ENCODE data around the gene FBXL5. TPM values are rescaled to one million over a fixed set of nuclear protein-coding genes. Genes with fewer than 3 reads are reported as not detected.
A peak's percentile ranks its signal among the peaks of the same experiment; 100 is the strongest.

Gene FBXL5
- total and polyA plus RNA-seq, 9 of the 15 experiments (the other 6 are each of a cell fraction or from before 2014, with no cell fraction given) = 6.0 to 35.2 (median 22.1) TPM

DNA sequence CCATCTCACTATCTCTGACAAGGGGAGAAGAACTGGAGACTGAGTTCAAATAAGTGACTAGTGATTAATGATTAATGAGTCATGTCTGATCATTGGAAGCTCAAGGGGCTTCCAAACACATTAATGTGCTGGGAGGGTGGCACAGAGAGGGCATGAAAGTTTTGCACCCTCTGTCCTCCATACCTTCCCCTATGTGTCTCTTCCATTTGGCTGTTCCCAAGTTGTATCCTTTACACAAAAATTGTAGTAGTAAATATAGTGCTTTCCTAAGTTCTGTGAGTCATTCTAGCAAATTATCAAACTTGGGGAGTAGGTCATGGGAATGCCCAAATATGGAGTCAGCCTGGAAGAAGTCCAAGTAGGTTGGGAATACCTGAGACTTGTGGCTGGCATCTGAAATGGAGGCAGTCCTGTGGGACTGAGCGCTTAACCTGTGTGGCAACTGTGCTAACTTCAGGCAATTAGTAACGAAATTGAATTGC, 22.4 kb upstream of the FBXL5 start (continued):
- no peak for TF ChIP-seq KLF6 (CRISPR knock-in tag; IDR thresholded peaks at IDR 0.05; ENCODE audit: borderline replicate concordance)
- no peak for TF ChIP-seq TARDBP (IDR thresholded peaks at IDR 0.05)
- no peak for TF ChIP-seq ZNF324 (CRISPR knock-in tag; IDR thresholded peaks at IDR 0.05)
- no peak for TF ChIP-seq HDGF (IDR thresholded peaks at IDR 0.05)
- TF ChIP-seq MTF1 (CRISPR knock-in tag; IDR thresholded peaks at IDR 0.05; ENCODE audit: borderline replicate concordance) = no peak
- TF ChIP-seq HOXB6 (CRISPR knock-in tag; IDR thresholded peaks at IDR 0.05; ENCODE audit: borderline replicate concordance) = no peak
- TF ChIP-seq ZNF133 (CRISPR knock-in tag; IDR thresholded peaks at IDR 0.05) = no peak
- TF ChIP-seq CHD2 (IDR thresholded peaks at IDR 0.05; ENCODE audit: low read depth, low read length) = no peak
- TF ChIP-seq, protein P1, sequence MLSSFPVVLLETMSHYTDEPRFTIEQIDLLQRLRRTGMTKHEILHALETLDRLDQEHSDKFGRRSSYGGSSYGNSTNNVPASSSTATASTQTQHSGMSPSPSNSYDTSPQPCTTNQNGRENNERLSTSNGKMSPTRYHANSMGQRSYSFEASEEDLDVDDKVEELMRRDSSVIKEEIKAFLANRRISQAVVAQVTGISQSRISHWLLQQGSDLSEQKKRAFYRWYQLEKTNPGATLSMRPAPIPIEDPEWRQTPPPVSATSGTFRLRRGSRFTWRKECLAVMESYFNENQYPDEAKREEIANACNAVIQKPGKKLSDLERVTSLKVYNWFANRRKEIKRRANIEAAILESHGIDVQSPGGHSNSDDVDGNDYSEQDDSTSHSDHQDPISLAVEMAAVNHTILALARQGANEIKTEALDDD (IDR thresholded peaks at IDR 0.05) = peak; percentile 73; the same call in 1 of the 2 replicates
- TF ChIP-seq, protein P2, sequence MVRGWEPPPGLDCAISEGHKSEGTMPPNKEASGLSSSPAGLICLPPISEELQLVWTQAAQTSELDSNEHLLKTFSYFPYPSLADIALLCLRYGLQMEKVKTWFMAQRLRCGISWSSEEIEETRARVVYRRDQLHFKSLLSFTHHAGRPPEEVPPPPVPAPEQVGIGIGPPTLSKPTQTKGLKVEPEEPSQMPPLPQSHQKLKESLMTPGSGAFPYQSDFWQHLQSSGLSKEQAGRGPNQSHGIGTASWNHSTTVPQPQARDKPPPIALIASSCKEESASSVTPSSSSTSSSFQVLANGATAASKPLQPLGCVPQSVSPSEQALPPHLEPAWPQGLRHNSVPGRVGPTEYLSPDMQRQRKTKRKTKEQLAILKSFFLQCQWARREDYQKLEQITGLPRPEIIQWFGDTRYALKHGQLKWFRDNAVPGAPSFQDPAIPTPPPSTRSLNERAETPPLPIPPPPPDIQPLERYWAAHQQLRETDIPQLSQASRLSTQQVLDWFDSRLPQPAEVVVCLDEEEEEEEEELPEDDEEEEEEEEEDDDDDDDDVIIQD (CRISPR knock-in tag; IDR thresholded peaks at IDR 0.05) = no peak
- TF ChIP-seq RBBP5 (IDR thresholded peaks at IDR 0.05; ENCODE audit: borderline replicate concordance, insufficient read depth, low read length, poor library complexity, severe bottlenecking) = no peak
- TF ChIP-seq, protein P3, sequence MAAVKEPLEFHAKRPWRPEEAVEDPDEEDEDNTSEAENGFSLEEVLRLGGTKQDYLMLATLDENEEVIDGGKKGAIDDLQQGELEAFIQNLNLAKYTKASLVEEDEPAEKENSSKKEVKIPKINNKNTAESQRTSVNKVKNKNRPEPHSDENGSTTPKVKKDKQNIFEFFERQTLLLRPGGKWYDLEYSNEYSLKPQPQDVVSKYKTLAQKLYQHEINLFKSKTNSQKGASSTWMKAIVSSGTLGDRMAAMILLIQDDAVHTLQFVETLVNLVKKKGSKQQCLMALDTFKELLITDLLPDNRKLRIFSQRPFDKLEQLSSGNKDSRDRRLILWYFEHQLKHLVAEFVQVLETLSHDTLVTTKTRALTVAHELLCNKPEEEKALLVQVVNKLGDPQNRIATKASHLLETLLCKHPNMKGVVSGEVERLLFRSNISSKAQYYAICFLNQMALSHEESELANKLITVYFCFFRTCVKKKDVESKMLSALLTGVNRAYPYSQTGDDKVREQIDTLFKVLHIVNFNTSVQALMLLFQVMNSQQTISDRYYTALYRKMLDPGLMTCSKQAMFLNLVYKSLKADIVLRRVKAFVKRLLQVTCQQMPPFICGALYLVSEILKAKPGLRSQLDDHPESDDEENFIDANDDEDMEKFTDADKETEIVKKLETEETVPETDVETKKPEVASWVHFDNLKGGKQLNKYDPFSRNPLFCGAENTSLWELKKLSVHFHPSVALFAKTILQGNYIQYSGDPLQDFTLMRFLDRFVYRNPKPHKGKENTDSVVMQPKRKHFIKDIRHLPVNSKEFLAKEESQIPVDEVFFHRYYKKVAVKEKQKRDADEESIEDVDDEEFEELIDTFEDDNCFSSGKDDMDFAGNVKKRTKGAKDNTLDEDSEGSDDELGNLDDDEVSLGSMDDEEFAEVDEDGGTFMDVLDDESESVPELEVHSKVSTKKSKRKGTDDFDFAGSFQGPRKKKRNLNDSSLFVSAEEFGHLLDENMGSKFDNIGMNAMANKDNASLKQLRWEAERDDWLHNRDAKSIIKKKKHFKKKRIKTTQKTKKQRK (IDR thresholded peaks at IDR 0.05; ENCODE audit: borderline replicate concordance, low read depth, low read length) = no peak
- no peak for TF ChIP-seq CCAR2 (IDR thresholded peaks at IDR 0.05; ENCODE audit: low read depth, low read length)
- TF ChIP-seq NFIC (IDR thresholded peaks at IDR 0.05) = peak; percentile 86
- TF ChIP-seq NR4A1 (CRISPR knock-in tag; IDR thresholded peaks at IDR 0.05) = no peak
- no peak for TF ChIP-seq NR4A1 (tag; IDR thresholded peaks at IDR 0.05)
- TF ChIP-seq TCF7L2 (IDR thresholded peaks at IDR 0.05; ENCODE audit: low read depth, low read length) = no peak
- TF ChIP-seq ZNF175 (CRISPR knock-in tag; IDR thresholded peaks at IDR 0.05; ENCODE audit: low read depth) = no peak
- no peak; the same call in 1 of the 2 replicates for TF ChIP-seq MYC (IDR thresholded peaks at IDR 0.05; ENCODE audit: low read depth, low read length)
- no peak for TF ChIP-seq MYC (CRISPR knock-in tag; IDR thresholded peaks at IDR 0.05; ENCODE audit: borderline replicate concordance, low read depth)
- TF ChIP-seq, protein P4, sequence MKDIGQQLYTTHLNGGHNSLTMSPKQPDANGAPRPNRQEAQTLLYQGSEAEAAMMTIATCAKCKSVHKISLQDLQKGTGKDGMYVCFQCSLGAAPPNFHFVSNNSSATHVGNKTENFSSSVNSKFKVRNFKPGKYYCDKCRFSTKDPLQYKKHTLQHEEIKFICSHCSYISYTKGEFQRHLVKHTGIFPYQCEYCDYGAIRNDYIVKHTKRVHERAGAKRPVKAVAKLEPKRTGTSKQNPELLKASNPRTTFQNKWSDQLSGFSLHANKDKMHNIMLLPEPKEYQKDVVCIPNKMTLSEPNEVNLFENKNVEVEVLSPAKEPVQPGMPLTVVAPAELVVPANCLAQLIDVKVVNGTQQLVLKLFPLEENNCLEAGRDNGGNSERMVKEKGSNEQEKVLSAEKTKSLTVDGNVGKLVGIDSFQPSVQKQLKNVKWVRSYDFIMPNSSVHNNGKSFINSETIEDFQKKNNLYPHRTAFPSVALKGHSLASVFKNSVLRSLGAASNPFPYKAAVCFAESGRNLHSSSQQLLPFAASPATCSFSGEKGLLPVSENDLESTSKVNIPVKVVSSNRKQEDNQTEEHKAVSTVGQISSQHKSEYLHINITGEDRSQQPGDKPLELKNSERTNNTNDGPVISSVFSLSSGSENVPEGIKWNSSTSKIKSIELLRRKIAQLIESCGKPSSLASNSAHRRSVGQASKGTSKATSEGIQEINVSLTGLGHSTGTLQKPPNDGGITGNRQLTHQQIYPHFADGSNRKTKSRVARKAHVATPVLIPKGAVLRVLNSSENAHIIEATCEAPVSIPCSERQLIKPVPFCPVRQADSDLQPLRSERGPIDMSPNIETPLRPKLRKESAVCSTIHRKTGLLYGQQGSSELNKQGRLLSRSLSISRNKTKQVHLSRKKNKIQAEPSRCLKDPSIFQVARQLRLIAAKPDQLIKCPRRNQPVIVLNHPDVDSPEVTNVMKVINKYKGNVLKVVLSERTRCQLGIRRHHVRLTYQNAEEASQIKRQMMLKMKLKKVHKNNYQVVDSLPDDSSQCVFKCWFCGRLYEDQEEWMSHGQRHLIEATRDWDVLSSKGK (CRISPR knock-in tag; IDR thresholded peaks at IDR 0.05) = no peak
